GM23338 (cell line): ENCODE results near the gene PXT1. TPM values are rescaled to one million over a fixed set of nuclear protein-coding genes. Genes with fewer than 3 reads are reported as not detected.

Experiments used
- ATAC-seq: fragments of 200-7000 bp; cut with Tn5 transposase; 3 replicates; pipeline ENCODE4 v1.9.1; 2020
- DNase-seq: peaks from one replicate; pipeline ENCODE4 v3.0.0-alpha.2; 2015; ENCODE audit warnings: low spot score
- H2AFZ ChIP-seq: fragments of 200-600 bp; sonication (generic); 2 replicates; pipeline ENCODE4 v1.8.0; 2016; ENCODE audit warnings: antibody characterized with exemption, mild to moderate bottlenecking, moderate library complexity
- H3F3A ChIP-seq: fragments of 200-600 bp; sonication (generic); replicated peaks from 2 replicates; pipeline ENCODE4 v1.8.0; 2017; ENCODE audit warnings: antibody characterized with exemption, mixed run types, low read depth
- H3K27ac ChIP-seq: fragments of 200-600 bp; sonication (generic); 2 replicates; pipeline ENCODE4 v1.6.1; 2016; ENCODE audit warnings: low read depth
- H3K27me3 ChIP-seq: fragments of 200-600 bp; sonication (generic); 2 replicates; pipeline ENCODE4 v1.8.0; 2016; ENCODE audit warnings: mild to moderate bottlenecking, mixed run types, moderate library complexity; ENCODE audit not compliant: insufficient read depth
- H3K36me3 ChIP-seq: fragments of 200-600 bp; sonication (generic); 2 replicates; pipeline ENCODE4 v1.8.0; 2016; ENCODE audit warnings: mild to moderate bottlenecking; ENCODE audit not compliant: insufficient read depth
- H3K4me1 ChIP-seq: fragments of 200-600 bp; sonication (generic); 2 replicates; pipeline ENCODE4 v1.8.0; 2016; ENCODE audit warnings: mild to moderate bottlenecking, moderate library complexity; ENCODE audit not compliant: insufficient read depth
- H3K4me2 ChIP-seq: fragments of 200-600 bp; sonication (generic); 2 replicates; pipeline ENCODE4 v1.7.1; 2017; ENCODE audit warnings: mixed run types
- H3K4me3 ChIP-seq: fragments of 200-600 bp; sonication (generic); 2 replicates; pipeline ENCODE4 v1.6.1; 2016; ENCODE audit warnings: mixed run types
- H3K79me2 ChIP-seq: fragments of 200-600 bp; sonication (generic); replicated peaks from 2 replicates; pipeline ENCODE4 v1.8.0; 2017; ENCODE audit warnings: mild to moderate bottlenecking; ENCODE audit not compliant: insufficient read depth
- H3K9me2 ChIP-seq: fragments of 200-600 bp; sonication (generic); 2 replicates; pipeline ENCODE4 v1.8.0; 2017; ENCODE audit not compliant: insufficient read depth
- H4K20me1 ChIP-seq: fragments of 200-600 bp; sonication (generic); replicated peaks from 2 replicates; pipeline ENCODE4 v1.8.0; 2017; ENCODE audit warnings: mild to moderate bottlenecking; ENCODE audit not compliant: insufficient read depth
- H3K27ac Mint-ChIP-seq: 2 replicates; pipeline ENCODE4 v1.8.0; 2020; ENCODE audit warnings: inconsistent platforms, mild to moderate bottlenecking, moderate library complexity, mixed read lengths
- H3K27me3 Mint-ChIP-seq: 3 replicates; pipeline ENCODE4 v1.8.0; 2022; ENCODE audit warnings: low read depth, mild to moderate bottlenecking, moderate library complexity, mixed read lengths, inconsistent platforms; ENCODE audit not compliant: insufficient read depth, poor library complexity
- H3K36me3 Mint-ChIP-seq: 3 replicates; pipeline ENCODE4 v1.8.0; 2021; ENCODE audit warnings: low read depth, mild to moderate bottlenecking, inconsistent platforms, moderate library complexity, mixed read lengths
- H3K4me1 Mint-ChIP-seq: 3 replicates; pipeline ENCODE4 v1.8.0; 2020; ENCODE audit warnings: mild to moderate bottlenecking, inconsistent platforms, mixed read lengths
- H3K4me3 Mint-ChIP-seq: 3 replicates; pipeline ENCODE4 v1.8.0; 2021; ENCODE audit warnings: moderate library complexity, mild to moderate bottlenecking, inconsistent platforms, mixed read lengths
- H3K9me3 Mint-ChIP-seq: 3 replicates; pipeline ENCODE4 v1.8.0; 2020; ENCODE audit warnings: moderate library complexity, mild to moderate bottlenecking, inconsistent platforms, mixed read lengths
- CREB1 ChIP-seq: fragments of 250-450 bp; sonication (Bioruptor Pico); IDR thresholded peaks from 2 replicates; pipeline ENCODE4 v1.5.0; 2020; ENCODE audit warnings: low read depth, mild to moderate bottlenecking, moderate library complexity
- EZH2phosphoT487 ChIP-seq: fragments of 200-600 bp; sonication (generic); IDR thresholded peaks from one replicate; pipeline ENCODE4 v1.8.1; 2018; ENCODE audit warnings: antibody characterized with exemption; ENCODE audit not compliant: unreplicated experiment
- JUNB ChIP-seq: IDR thresholded peaks from one replicate; pipeline ENCODE4 v1.6.1; 2016; ENCODE audit warnings: antibody characterized with exemption; ENCODE audit not compliant: unreplicated experiment
- POLR2AphosphoS5 ChIP-seq: IDR thresholded peaks from 2 replicates; pipeline ENCODE4 v1.6.1; 2016; ENCODE audit warnings: antibody characterized with exemption, low read depth
- ZNF114 ChIP-seq: fragments of 250-450 bp; sonication (Bioruptor Pico); IDR thresholded peaks from 2 replicates; pipeline ENCODE4 v1.5.0; 2020; ENCODE audit warnings: mild to moderate bottlenecking, moderate library complexity
- polyA plus RNA-seq: library from polyadenylated mRNA; unstranded; fragments of >200 nt; fragmentation: Nextera tagmentation; extraction: Ambion mirVana; gene quantifications from 2 replicates; pipeline ENCODE4 v1.2.1, GENCODE V29; 2016
- total RNA-seq: library from RNA; depleted of rRNA; stranded (reverse); fragments of >200 nt; shearing (Covaris generic); gene quantifications from 2 replicates; pipeline ENCODE4 v1.2.3, GENCODE V29; 2014
- TF ChIP-seq, protein P1 (sequence below): IDR thresholded peaks from one replicate; pipeline ENCODE4 v1.6.1; 2018; ENCODE audit warnings: antibody characterized with exemption; ENCODE audit not compliant: unreplicated experiment
- TF ChIP-seq, protein P2 (sequence below): IDR thresholded peaks from 2 replicates; pipeline ENCODE4 v1.6.1; 2016; ENCODE audit warnings: antibody characterized with exemption
- TF ChIP-seq, protein P3 (sequence below), 2 experiments: fragments of 200-600 bp in 1 of 2; sonication (generic) in 1 of 2; conservative IDR thresholded peaks; 2 replicates each; pipeline versions ENCODE4 v1.5.1 to v1.6.1; 2016 to 2017; ENCODE audit warnings: antibody characterized with exemption in 2 of 2, low read depth in 2 of 2, mild to moderate bottlenecking in 2 of 2, moderate library complexity in 1 of 2

The PXT1 gene
- total and polyA plus RNA-seq, 2 experiments from 2014 or later: 0.14 TPM; not detected in 1

DNA sequence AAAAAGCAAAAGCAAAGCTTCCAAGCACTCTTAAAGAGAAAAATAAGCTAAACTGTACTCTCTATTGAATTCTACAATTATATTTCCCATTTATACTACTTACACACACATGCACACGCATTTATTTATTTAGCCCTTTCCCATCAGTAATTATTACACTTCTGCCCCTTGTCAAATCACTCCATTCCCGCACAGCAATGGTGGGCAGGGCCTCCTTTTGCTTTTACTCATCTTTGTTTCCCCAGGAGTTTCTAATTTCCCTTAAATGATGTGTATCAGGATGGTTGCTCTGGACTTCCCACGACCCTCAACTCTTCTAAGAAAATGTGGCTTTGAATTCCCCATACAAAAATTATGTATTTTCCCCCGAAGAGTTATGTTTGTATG, 19.9 kb downstream of the PXT1 start (continued):
- TF ChIP-seq, protein P1, sequence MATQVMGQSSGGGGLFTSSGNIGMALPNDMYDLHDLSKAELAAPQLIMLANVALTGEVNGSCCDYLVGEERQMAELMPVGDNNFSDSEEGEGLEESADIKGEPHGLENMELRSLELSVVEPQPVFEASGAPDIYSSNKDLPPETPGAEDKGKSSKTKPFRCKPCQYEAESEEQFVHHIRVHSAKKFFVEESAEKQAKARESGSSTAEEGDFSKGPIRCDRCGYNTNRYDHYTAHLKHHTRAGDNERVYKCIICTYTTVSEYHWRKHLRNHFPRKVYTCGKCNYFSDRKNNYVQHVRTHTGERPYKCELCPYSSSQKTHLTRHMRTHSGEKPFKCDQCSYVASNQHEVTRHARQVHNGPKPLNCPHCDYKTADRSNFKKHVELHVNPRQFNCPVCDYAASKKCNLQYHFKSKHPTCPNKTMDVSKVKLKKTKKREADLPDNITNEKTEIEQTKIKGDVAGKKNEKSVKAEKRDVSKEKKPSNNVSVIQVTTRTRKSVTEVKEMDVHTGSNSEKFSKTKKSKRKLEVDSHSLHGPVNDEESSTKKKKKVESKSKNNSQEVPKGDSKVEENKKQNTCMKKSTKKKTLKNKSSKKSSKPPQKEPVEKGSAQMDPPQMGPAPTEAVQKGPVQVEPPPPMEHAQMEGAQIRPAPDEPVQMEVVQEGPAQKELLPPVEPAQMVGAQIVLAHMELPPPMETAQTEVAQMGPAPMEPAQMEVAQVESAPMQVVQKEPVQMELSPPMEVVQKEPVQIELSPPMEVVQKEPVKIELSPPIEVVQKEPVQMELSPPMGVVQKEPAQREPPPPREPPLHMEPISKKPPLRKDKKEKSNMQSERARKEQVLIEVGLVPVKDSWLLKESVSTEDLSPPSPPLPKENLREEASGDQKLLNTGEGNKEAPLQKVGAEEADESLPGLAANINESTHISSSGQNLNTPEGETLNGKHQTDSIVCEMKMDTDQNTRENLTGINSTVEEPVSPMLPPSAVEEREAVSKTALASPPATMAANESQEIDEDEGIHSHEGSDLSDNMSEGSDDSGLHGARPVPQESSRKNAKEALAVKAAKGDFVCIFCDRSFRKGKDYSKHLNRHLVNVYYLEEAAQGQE: no peak
- TF ChIP-seq POLR2AphosphoS5: no peak
- no peak for TF ChIP-seq JUNB
- TF ChIP-seq ZNF114 (CRISPR knock-in tag): no peak
- TF ChIP-seq EZH2phosphoT487: no peak
- TF ChIP-seq, protein P2, sequence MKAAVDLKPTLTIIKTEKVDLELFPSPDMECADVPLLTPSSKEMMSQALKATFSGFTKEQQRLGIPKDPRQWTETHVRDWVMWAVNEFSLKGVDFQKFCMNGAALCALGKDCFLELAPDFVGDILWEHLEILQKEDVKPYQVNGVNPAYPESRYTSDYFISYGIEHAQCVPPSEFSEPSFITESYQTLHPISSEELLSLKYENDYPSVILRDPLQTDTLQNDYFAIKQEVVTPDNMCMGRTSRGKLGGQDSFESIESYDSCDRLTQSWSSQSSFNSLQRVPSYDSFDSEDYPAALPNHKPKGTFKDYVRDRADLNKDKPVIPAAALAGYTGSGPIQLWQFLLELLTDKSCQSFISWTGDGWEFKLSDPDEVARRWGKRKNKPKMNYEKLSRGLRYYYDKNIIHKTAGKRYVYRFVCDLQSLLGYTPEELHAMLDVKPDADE: no peak
- TF ChIP-seq, protein P3, sequence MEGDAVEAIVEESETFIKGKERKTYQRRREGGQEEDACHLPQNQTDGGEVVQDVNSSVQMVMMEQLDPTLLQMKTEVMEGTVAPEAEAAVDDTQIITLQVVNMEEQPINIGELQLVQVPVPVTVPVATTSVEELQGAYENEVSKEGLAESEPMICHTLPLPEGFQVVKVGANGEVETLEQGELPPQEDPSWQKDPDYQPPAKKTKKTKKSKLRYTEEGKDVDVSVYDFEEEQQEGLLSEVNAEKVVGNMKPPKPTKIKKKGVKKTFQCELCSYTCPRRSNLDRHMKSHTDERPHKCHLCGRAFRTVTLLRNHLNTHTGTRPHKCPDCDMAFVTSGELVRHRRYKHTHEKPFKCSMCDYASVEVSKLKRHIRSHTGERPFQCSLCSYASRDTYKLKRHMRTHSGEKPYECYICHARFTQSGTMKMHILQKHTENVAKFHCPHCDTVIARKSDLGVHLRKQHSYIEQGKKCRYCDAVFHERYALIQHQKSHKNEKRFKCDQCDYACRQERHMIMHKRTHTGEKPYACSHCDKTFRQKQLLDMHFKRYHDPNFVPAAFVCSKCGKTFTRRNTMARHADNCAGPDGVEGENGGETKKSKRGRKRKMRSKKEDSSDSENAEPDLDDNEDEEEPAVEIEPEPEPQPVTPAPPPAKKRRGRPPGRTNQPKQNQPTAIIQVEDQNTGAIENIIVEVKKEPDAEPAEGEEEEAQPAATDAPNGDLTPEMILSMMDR (conservative IDR thresholded peaks at IDR 0.05; ENCODE audit: low read depth in 2 of 2): no peak

DNA sequence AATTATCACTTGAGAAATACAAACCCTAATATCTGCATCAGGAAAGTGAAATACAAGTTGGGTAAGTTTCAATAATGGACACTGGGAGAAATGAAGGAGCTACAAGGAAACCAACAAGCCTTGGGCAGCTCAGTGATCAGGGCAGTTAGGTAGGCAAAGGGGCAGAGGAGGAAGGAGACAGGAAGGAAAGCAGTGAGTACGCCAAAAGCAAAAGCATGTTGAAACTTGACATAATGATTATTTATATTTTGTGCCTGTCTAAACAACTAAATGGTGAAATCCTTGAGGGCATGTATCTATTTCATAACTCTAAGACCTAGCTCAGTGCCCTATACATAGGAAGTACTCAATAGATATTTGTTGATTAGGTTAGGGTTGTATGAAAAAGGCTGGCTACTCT, 23.3 kb downstream of the PXT1 start:
- Histone ChIP-seq H3K4me1 (peaks cover 8% of the 10 kb centered on the region; the same call in 1 of the 2 replicates), H3K79me2 (no peaks in the 10 kb centered on the region), H3K4me3 (no peak overlapping the region), H3K27me3 (no peaks in the 10 kb centered on the region), H3K4me2 (no peak overlapping the region), H4K20me1 (no peaks in the 10 kb centered on the region), H3K9me2 (no peaks in the 10 kb centered on the region), H3K36me3 (no peaks in the 10 kb centered on the region), H2AFZ (no peak overlapping the region), H3K27ac (no peak overlapping the region), H3F3A (no peaks in the 10 kb centered on the region; the same call in 1 of the 2 replicates)
- no peak for TF ChIP-seq CREB1
- TF ChIP-seq, protein P3 (conservative IDR thresholded peaks at IDR 0.05; ENCODE audit: low read depth in 2 of 2): no peak
- H3K4me1 Mint-ChIP-seq: peaks cover 14% of the 10 kb centered on the region
- no peaks in the 10 kb centered on the region for H3K9me3 Mint-ChIP-seq
- ATAC-seq (no peak), DNase-seq (no peak)
- no peak overlapping the region for H3K27ac Mint-ChIP-seq
- H3K36me3 Mint-ChIP-seq: no peaks in the 10 kb centered on the region
- H3K4me3 Mint-ChIP-seq: no peak overlapping the region
- H3K27me3 Mint-ChIP-seq: peaks cover 6% of the 10 kb centered on the region
